DND-41 (cell line): ENCODE measurements around the gene ATP5PO.

Experiments
- CTCF ChIP-seq: IDR thresholded peaks from 2 replicates; pipeline ENCODE4 v1.5.1; 2012; ENCODE audit warnings: borderline replicate concordance, low read length, moderate library complexity, mild to moderate bottlenecking; ENCODE audit not compliant: poor library complexity, severe bottlenecking; ENCODE audit errors: extremely low read depth
- EZH2 ChIP-seq: IDR thresholded peaks from 3 replicates; pipeline ENCODE4 v1.6.1; 2012; ENCODE audit warnings: borderline replicate concordance, low read depth, mild to moderate bottlenecking, moderate library complexity, low read length, inconsistent platforms; ENCODE audit not compliant: severe bottlenecking

- TF ChIP-seq CTCF (no peak), EZH2 (no peak)
Observed at GRCh38 chr21:33940164-33940880, 24.7 kb upstream of the ATP5PO start.
